Midbrain (tissue), 1 donor: ENCODE data around the gene AMMECR1L.
A peak's percentile ranks its signal among the peaks of the same experiment; 100 is the strongest.
"Not testable (repeated sequence)": the region's sequence is repeated elsewhere in the genome, so short reads cannot be mapped to it uniquely, and the experiment has no call there.

Source experiments
- DNase-seq: peaks from one replicate; lab custom pipeline; 2025; lab: John Stamatoyannopoulos, UW

The AMMECR1L gene

DNA sequence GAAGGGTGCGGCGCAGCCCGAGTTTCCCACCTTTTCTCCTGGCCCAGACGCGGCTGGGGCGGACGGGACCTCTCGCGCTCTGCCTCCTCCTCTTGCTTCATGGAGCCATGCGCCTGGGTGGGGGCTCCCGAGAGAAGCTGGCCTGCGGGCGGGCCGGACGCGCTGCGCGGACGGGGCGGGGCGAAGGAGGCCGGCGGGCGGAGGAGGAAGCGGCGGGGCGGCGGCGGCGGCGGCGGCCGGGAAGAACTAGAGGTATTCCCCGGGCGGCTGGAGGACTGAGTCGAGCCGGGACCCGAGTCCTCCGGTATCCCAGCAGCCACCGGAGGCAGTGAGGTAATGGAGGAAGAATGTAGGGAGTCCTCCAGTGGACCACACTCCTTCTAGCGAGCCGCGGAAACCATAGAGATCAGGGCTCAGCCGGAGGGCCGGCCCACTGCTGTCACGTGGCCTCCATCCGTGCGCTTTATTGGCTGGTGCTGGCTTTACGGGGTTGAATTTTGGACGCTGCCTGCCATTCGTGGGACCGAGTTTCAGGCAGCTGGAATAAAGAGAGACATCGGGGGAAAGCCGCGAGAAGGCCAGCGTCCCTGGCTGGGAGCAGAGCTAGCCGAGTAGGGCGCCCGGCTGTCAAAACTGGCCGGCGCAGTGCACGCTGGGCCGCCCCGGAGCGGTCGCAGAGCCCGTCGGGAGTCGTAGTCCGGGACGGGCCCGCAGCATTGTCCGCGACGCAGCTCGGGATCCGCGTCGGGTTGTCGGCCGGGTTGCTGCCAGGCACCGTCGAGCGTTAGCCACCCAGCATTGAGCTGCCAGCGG lies at the start of gene AMMECR1L:
Gene AMMECR1L (minus strand): TSS at position 177 of the 813 bp plus-strand sequence. CDS start 11,722 bp downstream, outside the sequence.
- peak; percentile 78 for DNase-seq

DNA sequence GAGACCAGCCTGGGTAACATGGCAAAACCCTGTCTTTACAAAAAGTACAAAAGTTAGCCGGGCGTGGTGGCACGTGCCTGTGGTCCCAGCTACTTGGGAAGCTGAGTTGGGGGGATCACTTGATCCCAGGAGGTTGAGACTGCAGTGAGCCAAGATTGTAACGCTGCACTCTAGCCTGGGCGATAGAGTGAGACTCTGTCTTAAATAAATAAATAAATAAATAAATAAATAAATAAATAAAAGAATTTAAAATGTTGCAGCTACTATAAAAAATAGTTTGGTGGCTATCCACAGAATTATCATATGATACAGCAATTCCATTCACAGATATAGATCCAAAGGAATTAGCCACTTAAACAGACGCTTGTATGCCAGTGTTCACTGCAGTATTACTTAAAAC lies 49.6 kb upstream of the AMMECR1L start:
- DNase-seq, result no peak

DNA sequence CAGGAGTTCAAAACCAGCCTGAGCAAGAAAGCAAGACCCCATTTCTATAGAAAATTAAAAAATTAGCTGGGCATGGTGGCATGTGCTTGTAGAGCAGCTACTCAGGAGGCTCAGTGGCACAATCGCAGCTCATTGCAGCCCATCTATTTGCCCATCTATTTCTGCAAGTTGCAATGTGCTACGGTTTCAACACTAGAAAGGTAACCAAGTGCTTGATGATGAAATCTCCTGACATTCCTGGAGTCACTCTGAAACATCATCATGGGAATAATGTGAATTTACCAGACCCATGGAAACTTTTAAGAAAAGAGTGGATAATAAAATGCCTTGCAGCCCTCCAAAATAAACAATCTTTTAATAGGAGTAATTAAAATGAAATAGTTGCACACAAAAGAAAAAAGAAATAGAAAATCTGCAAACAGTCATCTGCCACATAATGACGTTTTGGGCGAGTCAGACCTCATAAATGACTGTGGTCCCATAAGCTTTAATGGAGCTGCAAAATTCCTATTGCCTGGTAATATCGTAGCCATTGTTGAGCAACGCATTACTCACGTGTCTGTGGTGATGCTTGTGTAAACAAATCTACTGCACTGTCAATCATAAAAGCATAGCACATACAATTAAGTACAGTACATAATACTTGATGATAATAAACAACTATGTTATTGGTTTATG lies 46.6 kb upstream of the AMMECR1L start:
- no peak for DNase-seq

DNA sequence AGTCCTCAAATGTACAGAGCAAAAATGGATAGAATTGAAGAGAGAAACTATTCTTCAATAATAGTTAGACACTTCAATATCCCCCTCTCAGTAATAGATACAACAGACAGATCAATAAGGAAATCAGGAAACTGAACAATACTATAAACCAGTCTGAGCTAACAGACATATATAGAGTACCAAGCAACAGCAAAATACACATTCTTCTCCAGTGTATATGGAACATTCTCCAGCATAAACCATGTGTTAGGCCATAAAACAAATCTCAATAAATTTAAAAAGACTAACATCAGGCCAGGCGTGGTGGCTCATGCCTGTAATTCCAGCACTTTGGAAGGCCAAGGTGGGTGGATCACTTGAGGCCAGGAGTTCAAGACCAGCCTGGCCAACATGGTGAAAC lies 43.7 kb upstream of the AMMECR1L start:
- no peak for DNase-seq

DNA sequence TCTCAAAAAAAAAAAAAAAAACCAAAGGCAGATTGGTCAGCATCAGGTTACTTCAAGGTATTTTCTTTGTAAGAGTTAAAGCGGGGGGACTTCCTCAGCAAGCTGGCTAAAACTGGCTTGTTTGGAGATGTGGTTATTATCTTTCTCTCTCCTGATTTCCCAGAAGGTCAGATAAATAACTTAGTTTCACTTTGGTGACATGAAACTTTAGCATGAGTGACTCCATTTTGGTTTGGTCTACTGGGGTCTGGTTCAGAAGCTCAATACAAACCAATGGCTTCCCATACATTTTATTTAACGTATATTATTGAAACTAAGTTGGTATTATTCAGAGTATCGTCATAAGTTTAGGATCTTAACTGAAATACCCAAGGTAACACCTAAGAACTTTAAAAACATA lies 41.6 kb upstream of the AMMECR1L start:
- DNase-seq, result no peak

DNA sequence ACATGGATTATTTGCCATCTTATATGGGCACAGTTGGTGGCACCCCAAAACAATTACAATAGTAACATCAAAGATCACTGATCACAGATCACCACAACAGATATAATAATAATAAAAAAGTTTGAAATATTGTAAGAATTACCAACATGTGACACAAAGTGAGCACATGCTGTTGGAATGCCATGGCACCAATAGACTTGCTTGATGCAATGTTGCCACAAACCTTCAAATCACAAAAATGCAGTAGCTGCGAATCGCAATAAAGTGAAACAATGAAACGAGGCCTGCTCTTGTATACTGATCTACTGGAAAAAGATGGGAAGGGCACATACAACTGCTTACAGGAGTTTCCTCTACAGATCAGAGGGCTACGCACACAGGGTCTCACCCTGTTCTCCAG lies 32.2 kb upstream of the AMMECR1L start:
- DNase-seq, result no peak

DNA sequence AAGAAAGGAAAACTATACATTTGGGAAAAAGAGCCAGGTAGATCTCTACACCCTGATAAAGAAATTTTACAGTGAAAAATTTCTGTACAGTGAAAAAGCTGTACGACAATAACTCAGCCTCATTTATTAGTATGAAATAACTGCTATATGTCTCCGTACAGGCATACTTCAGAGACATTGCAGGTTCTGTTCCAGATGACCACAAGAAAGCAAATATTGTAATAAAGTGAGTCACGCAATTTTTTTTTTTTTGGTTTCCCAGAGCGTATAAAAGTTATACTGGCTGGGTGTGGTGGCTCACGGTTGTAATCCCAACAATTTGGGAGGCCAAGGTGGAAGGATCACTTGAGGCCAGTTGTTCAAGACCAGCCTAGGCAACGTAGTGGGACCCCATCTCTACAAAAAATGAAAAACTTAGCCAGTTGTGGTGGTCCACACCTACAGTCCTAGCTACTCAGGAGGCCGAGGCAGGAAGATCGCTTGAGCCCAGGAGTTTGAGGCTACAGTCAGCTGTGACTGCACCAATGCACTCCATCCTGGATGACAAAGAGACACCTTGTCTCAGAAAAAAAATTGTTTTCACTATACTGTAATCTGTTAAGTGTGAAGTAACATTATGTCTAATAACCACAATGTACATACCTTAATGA lies 28.2 kb upstream of the AMMECR1L start:
- no peak for DNase-seq

DNA sequence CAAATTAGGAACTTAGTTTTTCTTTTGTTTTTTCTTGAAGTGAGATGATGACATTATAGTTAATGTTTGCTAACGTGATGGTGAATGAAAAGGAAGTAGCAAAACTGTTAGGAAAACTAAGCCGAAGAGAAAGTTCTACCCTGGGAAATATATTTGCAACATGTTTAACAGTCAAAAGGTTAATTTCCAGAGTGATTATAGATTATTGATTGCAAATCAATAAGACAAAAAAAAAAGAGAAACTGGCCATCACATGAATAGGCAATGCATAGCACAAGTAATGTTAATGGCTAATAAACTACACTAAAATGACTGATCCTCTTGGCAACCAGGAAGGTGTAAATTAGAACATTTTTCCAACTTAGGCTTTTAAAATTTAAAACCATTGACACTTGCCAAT lies 26.0 kb upstream of the AMMECR1L start:
- DNase-seq, result no peak

DNA sequence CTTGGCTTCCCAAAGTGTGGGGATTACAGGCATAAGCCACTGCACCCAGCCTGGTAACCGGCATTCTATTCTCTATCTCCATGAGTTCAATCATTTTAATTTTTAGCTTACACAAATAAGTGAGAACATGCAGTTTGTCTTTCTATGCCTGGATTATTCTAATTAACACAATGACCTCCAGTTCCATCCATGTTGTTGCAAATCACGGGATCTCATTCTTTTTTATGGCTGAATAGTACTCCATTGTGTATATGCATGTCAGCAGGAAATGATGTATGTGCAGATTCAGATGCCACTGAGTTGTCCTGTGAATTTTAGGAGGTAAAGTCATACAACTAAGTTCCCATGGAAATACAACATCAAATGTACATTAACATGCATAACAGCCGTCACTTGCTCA lies 24.7 kb upstream of the AMMECR1L start:
- no peak for DNase-seq

DNA sequence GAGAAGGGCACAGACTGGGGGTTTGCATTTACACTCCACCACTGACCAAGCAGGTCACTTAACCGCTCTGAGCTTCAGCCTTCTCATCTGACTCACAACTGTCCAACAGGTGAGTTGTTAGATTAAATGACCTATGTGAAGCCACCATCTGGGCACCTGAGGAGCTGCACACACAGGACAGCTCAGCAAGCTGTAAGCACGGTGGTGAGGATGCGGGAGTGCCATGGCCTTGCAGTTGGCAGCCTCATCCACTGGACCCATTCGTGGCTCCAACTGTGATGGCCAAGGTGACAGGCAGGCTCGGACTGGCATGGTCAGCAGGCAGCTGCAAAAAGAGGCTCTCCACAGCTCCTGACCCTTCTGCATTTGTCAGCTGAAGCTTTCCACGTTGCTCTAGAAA lies 23.3 kb upstream of the AMMECR1L start:
- no peak for DNase-seq

DNA sequence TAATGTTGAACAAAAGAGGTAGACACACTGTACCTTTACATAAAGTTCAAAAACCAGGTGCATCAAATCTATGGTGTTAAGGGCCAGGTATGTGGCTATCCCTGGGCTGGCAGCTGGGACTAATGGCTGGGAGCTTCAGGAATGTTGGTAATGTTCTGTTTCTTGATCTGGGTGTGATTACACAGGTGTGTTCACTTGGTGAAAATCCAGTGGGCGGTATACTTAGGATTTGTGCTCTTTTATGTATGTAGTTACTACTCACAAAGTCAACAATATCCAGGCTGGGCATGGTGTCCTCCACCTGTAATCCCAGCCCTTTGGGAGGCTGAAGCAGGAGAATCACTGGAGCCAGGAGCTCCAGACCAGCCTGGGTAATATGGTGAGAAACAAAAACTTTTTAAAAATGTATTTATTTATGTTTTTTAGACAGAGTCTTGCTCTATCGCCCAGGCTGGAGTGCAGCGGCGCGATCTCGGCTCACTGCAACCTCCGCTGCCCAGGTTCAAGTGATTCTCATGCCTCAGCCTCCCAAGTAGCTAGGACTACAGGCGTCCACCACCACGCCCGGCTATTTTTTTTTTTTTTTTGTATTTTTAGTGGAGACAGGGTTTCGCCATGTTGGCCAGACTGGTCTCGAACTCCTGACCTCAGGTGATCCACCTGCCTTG lies 22.1 kb upstream of the AMMECR1L start:
- DNase-seq, result not testable (repeated sequence)

DNA sequence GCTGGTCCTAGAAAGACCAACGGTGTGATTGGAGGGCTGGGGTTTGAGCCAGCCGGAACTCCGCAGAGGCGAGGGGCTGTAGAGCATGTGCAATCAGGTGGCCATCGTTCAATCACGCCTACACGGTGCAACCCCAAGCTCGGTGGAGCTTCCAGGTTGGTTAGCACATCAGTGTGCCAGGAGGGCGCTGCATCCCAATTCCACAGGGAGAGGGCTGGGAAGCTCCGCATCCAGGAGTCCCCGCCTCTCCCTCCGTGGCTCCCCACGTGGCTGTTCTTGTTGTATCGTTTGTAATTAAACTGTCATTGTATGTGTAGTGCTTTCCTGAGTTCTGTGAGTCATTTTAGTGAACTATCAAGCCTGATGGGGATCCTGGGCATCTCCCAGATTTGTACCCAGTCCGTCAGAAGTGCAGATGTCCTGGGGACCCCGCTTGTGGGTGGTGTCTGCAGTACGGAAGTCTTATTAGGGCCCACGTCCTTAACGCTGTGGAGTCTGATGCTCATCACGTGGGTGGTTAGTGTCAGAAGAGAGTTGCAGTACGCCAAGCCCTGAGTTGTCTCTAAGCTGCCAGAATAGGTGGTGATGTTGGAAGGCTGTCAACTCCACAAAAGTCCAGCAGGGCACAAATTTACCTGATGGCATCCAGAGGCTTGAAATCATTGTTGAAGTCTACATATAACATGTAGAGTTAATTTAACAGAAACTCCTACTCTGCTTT lies 20.6 kb upstream of the AMMECR1L start:
- no peak for DNase-seq

DNA sequence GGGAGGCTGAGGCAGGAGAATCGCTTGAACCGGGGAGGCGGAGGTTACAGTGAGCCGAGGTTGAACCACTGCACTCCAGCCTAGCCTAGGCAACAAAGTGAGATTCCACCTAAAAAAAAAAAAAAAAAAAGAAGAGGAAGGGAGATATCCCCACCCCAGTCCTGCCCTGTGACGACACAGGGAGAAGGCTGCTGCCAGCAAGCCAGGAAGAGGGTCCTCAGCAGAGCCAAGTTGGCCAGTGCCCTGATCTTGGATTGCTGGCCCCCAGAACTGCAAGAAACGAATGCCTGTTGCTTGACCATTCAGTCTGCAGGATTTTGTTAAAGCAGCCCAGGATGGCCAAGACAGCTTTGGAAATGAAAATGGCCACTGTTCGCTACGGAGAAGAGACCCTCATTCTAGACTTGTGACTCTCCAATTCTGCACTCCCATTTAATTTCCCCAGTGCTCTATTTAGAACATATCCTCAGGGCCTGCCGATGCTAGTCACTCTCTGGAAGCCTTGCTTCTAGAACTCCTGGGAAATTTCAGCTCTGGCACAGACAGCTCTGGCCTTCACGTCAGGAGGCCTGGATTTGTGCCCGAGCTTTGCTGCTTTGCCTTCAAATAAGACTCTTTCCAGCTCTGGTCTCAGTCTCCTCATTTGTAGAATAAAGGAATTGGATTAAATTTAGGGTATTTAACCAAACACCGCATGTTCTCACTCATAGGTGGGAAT lies 15.7 kb upstream of the AMMECR1L start:
- peak; percentile 76 for DNase-seq

DNA sequence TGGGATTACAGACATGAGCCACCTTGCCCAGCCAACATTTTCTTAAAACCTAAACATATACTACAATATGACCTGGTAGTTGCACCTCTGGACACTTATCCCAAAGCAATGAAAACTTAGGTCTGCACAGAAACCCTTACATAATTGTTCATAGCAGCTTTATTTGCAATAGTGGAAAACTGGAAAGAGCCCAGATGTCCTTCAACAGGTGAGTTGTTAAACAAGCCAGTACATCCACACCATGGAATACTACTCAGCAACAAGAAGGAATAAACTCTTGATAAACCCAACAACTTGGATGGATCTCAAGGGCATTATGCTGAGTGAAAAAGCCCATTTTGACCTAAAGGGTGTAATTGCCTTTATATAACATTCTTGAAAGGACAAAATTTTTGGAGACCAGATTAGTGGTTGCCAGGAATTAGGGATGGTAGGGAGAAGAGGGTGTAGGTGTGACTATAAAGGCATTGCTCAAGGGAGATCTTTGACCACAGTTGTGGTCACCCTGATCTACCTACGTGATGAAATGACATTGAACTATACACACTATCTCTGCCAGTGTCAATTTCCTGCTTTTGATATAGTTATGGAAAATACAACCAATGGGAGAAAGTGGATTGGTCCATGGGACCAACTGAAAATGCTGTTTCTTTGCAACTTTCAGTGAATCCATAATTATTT lies 11.9 kb upstream of the AMMECR1L start:
- no peak for DNase-seq

DNA sequence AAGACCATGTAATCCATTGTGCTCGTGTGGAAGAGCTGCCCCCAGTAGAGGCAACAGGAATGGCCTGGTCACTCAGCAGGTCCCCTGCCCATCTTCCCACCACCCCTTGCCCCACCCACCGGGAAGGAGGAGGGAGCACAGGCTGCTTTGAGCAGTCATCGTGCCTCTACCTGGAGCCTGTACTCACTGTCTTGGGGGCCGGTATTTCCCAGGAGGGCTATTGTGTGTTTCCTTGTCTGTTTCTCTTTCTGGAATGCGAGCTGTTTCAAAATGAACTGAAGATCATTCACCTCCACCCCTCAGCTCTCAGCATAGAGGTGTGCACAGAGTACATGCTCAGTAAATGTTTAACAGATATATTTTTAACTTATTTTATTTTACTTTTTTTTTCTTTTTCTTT lies 7.7 kb upstream of the AMMECR1L start:
- no peak for DNase-seq

DNA sequence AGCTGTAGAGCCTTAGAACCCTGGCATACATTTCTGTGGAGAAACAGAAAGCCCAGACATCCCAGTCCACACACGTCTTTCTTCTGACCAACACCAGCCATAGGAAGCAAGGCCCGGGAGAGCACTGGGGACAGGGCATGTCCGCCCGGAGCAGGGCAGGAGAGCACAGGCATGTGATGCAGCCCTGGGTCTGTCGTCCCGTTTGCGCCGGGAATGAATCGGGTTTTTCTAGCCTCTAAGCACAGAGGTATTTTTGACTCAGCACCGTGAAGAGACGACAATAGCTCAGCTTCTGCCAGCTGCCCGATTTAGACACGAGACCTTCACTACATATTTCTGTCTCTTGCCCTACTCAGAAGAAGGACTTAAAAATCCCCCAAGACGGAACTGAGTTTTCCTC lies 7.3 kb upstream of the AMMECR1L start:
- DNase-seq, result no peak

DNA sequence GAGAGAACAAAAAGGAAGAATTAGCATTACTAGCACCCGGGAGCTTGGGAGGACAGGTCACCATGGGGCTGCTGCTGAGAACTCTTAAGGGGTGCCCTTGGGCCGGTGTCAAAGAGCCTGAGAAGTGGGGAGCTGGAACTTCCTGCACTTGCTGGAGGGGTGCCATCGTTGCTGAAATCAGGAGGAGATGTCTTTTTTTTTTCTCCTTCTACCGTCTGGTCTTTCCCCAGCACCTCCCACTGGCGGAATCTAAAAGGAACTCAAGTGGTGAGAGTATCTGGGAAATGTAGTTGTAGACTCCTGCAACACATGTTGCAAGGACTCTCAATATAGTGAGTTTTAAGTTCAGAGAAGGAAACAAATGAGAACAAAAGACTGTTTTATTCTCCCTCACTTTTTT lies 6.1 kb upstream of the AMMECR1L start:
- no peak for DNase-seq

DNA sequence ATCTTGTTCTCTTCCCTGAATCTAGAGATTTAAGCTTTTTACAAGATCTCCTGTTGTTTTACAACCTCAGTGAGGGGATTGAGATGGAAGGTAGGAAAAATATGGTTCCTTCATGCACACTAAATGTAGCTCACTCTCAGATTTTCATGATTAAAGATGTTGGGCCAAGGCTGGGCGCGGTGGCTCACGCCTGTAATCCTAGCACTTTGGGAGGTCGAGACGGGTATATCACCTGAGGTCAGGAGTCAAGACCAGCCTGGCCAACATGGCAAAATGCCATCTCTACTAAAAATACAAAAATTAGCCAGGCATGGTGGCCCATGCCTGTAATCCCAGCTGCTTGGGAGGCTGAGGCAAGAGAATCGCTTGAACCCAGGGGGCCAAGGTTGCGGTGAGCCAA lies 5.0 kb upstream of the AMMECR1L start:
- DNase-seq, result not testable (repeated sequence)

DNA sequence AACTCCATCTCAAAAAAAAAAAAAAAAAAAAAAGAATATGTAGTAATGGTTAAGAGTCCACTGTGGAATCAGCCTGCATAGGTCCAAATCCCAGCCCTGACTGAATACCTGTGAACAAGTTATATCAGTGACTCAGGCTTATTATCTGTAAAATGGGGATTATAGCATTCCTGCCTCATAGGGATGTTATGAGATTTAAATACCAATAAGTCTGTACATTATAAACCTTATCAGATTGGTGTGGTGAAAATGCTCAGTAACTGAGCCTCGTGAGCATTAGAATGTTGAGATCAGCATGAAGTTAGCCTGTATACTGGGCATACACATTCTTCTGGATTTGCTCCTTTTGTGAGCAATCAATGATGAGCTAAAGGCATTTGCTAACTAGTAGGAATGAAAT lies 3.0 kb upstream of the AMMECR1L start:
- no peak for DNase-seq

DNA sequence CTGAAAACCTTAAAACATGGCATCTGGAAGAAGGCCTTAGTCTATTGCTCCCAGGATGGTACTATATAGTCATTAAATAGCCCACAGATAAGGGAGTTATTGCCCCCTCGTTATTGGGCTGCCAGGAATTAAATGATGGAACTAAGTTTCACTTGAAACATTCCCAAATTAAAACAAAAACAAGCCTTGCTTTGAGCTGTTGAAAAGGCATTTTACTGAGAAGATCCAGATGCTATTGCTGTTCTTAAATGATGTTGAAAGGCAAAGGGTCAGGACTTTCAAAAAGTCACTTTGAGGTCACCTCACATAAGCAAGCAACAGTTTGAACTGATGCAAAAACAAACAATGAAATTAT lies 2.0 kb upstream of the AMMECR1L start:
- DNase-seq, result no peak
